Astrocyte (in vitro differentiated cells and primary cell): ENCODE measurements around the gene MORN1.

ENCODE experiments used
- CTCF ChIP-seq: IDR thresholded peaks from 2 replicates; pipeline ENCODE4 v1.5.1; 2011; ENCODE audit warnings: low read depth, mild to moderate bottlenecking, inconsistent platforms, low read length, moderate library complexity; ENCODE audit not compliant: insufficient read depth
- EZH2 ChIP-seq: IDR thresholded peaks from 2 replicates; pipeline ENCODE4 v1.6.1; 2012; ENCODE audit warnings: mild to moderate bottlenecking, low read length, inconsistent platforms; ENCODE audit not compliant: insufficient read depth

DNA sequence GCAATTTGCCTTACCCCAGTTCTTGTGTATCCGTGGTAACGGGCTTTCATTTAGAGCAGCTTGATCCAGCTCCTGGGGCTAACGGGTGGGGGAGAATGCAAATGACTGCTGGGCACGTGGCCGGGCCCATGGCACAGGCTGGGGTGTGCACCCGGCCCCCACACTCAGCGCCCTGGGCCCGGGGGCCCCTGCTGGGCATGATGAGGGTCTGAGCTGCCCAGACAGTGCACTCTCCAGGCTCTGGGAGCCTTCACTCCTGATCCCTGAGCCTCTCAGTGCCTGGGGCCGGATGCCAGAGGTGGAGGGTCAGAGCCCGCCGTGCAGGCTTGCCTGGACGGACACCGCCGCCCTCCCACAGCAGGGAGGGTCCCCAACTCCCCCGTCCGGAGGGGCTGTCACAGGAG lies 41.1 kb upstream of the MORN1 start:
- TF ChIP-seq CTCF: no peak
- no peak for TF ChIP-seq EZH2
